Kidney epithelial cell (primary cell): Measurements from ENCODE around the gene IRAK1BP1. TPM values are rescaled to one million over a fixed set of nuclear protein-coding genes. Genes with fewer than 3 reads are reported as not detected.
A peak's percentile ranks its signal among the peaks of the same experiment; 100 is the strongest.

Experiments used
- DNase-seq: peaks from one replicate; pipeline ENCODE4 v3.0.0-alpha.2; 2010; ENCODE audit warnings: low read depth
- H3K27me3 ChIP-seq: 2 replicates; pipeline ENCODE4 v1.6.0; 2011; ENCODE audit warnings: low read length; ENCODE audit not compliant: control insufficient read depth, insufficient read depth
- H3K36me3 ChIP-seq: 2 replicates; pipeline ENCODE4 v1.5.1; 2011; ENCODE audit warnings: low read length; ENCODE audit not compliant: control insufficient read depth, insufficient read depth
- H3K4me3 ChIP-seq: 2 replicates; pipeline ENCODE4 v1.5.1; 2011; ENCODE audit warnings: low read depth, mild to moderate bottlenecking, control low read depth, low read length
- CTCF ChIP-seq: IDR thresholded peaks from 2 replicates; pipeline ENCODE4 v1.5.1; 2011; ENCODE audit warnings: mild to moderate bottlenecking, moderate library complexity, low read length, control low read depth, inconsistent platforms; ENCODE audit not compliant: insufficient read depth, poor library complexity, severe bottlenecking
- total RNA-seq: library from RNA; depleted of rRNA; stranded (reverse); fragments of >200 nt; gene quantifications from 2 replicates; pipeline ENCODE4 v1.2.3, GENCODE V29; 2015

Gene IRAK1BP1
- total RNA-seq, 1 donor from 2014 or later: 4.5 TPM

GRCh38 chr6:78861509-78861908, 5.8 kb upstream of the IRAK1BP1 start:
- no peak for DNase-seq
- Histone ChIP-seq H3K4me3 (no peak overlapping the region), H3K36me3 (no peaks in the 10 kb centered on the region), H3K27me3 (no peaks in the 10 kb centered on the region)
- no peak for TF ChIP-seq CTCF

GRCh38 chr6:78863576-78863975, 3.8 kb upstream of the IRAK1BP1 start:
- TF ChIP-seq CTCF: no peak
- Histone ChIP-seq H3K4me3 (no peak overlapping the region), H3K27me3 (no peaks in the 10 kb centered on the region), H3K36me3 (no peaks in the 10 kb centered on the region)
- DNase-seq: no peak

- no peak for TF ChIP-seq CTCF
- no peaks in the 10 kb centered on the region for H3K36me3 ChIP-seq
- no peak overlapping the region for H3K4me3 ChIP-seq
- H3K27me3 ChIP-seq: no peaks in the 10 kb centered on the region
- no peak for DNase-seq
Measured at GRCh38 chr6:78864957-78865356, 2.4 kb upstream of the IRAK1BP1 start.

- H3K27me3 ChIP-seq: no peaks in the 10 kb centered on the region
- no peaks in the 10 kb centered on the region for H3K36me3 ChIP-seq
- peak overlapping the region; percentile 84 for H3K4me3 ChIP-seq
- TF ChIP-seq CTCF: no peak
- no peak for DNase-seq
Measured at GRCh38 chr6:78867020-78867369, 356 bp upstream of the IRAK1BP1 start.

GRCh38 chr6:78868116-78868515, 765 bp downstream of the IRAK1BP1 start:
- peak overlapping the region; percentile 84 for H3K4me3 ChIP-seq
- H3K27me3 ChIP-seq: no peaks in the 10 kb centered on the region
- no peaks in the 10 kb centered on the region for H3K36me3 ChIP-seq
- no peak for TF ChIP-seq CTCF
- DNase-seq: no peak

- Histone ChIP-seq H3K36me3 (no peaks in the 10 kb centered on the region), H3K27me3 (no peaks in the 10 kb centered on the region), H3K4me3 (no peak overlapping the region)
- no peak for TF ChIP-seq CTCF
- DNase-seq: no peak
Measured at GRCh38 chr6:78875505-78875904, 8.2 kb downstream of the IRAK1BP1 start.
